Stimulated activated naive CD4-positive, alpha-beta T cell treated with Interleukin-2 at 50 U/mL for 16 hours (primary cell): ENCODE measurements around the gene DCUN1D4.
"Not testable (repeated sequence)": the region's sequence is repeated elsewhere in the genome, so short reads cannot be mapped to it uniquely, and the experiment has no call there.

ENCODE experiments used
- DNase-seq: peaks from one replicate; lab custom pipeline; 2025; lab: John Stamatoyannopoulos, UW

DCUN1D4 gene

GRCh38 chr4:51895158-51895557 lies 52.2 kb downstream of the DCUN1D4 start:
- DNase-seq, result no peak

DNA sequence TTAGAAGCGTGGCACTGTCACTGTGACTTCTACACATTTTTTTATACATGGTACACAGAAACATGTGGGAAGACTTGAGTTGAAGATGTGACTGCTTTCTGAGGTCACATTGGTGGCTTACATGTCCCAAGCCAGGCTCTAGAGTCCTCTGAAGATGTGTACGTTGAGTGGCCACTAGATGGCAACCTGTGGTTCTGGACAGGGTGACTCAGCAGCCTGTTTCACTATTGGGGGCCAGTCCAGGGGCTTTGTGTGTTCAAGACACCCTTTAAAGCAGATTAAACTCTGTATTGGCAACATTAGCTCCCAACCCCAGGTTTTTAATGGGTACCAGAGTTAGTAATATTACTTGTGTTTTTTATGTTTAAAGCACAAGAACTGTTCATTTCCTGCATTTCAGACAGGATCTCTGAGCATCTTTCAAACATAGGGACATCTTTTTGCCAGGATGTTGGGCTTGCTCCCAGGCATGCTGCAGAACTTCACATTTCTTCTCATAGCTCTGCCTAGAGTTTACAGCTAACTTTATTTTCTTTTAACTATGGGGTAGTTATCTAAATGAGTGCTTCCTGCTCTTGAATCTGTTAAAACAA lies 53.0 kb downstream of the DCUN1D4 start:
- DNase-seq, result peak; percentile 15

DNA sequence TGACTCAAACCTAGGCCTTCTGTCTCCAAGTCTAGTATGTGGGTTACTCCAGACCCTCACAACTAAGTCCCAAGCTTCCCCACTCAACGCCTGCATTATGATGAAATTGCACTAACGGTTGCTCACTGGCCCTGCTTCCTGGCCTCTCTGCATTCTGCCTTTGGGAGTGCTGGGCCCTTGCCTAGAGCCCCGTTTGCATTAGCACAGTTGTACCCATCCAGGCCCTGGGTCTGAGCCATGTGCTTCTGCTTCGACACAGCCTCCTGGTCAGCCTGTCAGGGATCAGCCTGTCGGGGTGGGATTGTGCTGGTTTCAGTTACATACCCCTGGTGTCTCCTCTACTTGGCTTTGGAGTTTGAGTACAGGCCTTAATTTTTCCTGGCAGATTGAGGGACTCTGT lies 58.4 kb downstream of the DCUN1D4 start:
- no peak for DNase-seq

DNA sequence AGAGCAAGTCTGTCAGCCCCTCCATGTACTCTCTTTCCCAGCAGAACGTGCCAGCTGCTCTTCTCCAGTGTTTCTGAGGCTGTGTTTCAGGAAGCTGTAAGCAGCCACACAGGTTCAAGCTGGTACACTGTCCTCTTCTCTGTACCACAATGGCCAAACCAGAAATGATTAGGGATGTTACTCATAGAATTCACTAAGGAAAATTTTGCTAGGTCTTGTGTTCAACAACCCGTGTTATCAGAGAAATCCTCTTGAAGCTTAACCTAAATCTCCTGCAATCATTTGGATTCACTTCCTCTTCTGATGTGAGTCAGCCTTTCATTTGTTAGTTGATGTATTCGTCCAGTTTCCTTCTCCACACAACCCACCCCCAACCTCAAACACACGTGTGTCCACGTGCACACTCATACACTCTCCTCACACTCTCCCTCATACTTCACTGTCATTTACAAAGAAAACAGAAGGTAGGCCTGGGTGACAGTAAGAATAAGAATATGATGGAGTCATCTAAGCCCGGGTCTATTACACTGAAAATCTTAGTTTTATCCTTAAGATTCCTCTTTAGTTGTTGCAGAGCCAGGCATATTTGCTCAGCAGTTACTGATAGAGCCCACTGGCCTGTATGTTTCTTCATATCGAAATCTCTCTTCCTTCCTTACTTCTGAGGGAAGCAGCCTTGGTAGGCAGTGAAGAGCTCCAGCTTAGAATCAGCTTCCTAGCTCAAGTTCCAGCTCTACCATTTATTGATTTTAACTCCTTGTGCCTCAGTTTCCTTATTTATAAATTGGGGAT lies 63.4 kb downstream of the DCUN1D4 start:
- DNase-seq, result no peak

DNA sequence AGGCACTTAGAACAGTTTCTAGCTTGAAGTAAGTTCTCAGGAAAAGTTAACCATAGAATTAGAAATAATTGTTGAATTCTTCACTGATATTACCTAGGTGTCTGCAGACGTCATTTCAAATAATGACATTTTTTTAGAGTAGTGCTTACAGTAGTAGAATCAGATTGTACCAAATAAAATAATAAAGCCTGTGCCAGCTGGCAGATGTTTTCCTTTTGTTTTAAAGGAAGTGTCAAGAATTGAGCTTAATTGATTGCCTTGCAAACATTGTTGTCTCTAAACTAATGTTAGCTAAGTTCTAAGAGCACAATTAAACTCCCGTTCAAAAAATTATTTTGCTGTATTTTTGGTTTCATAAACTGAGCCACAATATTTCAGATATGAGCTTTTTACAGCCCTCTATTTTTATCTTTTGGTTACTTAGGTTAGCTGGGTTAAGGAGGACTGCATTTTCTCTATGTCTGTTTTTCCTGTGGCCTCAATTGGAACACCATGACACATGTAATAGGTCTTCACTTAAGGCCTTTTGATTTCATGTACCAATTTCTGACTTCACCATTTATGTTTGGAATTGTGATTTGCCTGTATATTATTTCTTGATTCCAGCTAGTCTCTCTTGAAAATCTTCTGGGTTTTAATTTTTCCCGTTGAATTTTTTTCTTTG lies 64.2 kb downstream of the DCUN1D4 start:
- no peak for DNase-seq

GRCh38 chr4:51909236-51909703 lies 66.3 kb downstream of the DCUN1D4 start:
- no peak for DNase-seq

GRCh38 chr4:51918251-51918650 lies 75.3 kb downstream of the DCUN1D4 start:
- DNase-seq, result no peak

DNA sequence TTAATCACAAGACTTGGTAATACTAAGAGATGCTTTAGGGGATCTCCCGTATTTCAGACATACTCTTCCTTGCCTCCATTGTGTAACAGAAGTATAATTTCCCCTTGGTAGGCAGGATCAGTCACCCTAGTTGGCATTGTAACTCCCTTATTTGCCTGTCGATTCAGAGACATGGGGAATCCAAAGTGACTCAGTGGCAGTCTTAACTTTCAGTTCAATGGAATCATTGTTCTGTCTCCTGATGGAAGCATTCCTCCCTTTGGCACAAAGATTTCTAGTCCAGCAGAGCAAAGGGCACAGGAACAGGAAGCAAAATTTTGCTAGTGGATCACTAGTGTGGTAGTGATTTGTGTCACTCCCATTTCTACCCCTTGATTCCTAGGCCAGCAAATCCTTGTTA lies 80.4 kb downstream of the DCUN1D4 start:
- DNase-seq, result no peak

DNA sequence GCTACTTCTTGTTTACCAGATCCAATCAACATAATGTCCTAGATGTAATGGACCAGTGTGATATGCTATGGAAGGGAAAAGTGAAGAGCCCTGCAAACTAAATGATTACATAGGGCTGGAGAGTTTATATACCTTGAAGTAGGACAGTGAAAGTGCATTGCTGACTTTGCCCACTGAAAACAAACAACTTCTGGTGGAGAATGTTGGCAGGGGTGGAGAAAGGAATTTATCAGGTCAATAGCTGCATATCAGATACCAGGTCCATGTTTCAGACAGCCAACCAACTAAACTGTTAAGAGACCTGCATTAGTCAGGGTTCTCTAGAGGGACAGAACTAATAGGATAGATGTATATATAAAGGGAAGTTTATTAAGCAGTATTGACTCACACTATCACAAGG lies 82.4 kb downstream of the DCUN1D4 start:
- DNase-seq, result no peak

DNA sequence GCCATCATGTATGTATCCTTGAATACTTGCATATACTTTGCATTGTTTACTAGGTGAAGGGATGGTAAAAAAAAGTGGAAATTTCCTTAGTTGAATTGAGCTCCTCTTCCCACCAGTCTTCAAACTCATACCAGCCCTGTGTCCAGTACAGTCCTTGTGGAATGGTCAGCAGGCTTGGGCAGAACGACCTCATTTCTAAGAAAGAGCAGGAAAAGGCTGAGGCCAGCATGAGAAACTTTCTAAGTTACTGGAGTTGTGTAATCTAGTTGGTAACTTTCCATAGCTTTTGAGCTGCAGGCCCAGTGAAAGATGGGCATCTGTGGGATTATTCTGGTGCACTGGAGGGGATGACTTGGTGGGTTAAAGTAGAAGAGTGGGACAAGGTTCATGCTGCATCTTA lies 87.6 kb downstream of the DCUN1D4 start:
- DNase-seq, result no peak

- no peak for DNase-seq
Measured at GRCh38 chr4:51931461-51931860, 88.5 kb downstream of the DCUN1D4 start.

DNA sequence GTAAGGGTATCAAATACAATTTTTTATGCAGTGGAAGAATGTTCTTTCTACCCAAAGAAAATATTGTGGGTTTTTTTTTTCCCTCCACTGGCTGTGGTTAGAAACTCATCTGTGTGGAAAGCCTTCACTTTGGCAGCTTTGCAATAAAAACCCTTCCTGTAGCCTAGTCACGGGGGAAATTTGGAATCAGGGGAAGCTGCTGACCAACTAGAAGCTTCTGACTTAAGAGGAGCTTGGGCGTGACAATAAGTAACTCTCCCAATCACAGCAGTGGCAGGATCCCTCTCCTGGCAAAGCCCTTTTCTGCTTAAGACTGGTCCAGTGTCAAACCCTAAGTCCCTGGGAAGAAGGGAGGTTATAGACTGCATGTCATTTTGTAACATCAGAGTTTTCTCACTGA lies 89.3 kb downstream of the DCUN1D4 start:
- no peak for DNase-seq

DNA sequence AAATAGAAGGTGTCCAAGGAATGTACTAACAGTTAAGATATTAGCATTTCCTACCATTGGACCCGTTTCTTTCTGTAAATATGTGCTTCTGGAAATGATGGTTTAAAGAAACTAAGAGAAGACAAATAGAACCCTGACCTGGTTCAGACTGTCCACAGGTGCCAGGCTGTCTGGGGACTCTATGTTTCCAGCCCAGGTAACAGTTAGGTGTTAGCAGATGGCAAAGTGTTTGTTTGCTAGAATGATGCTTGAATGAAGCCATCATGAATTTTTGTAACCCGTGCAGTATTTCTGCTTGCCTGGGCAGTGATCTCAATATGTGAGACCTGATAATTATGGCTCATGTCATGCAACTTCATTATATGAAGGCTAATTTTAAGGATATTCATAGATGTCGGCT lies 89.7 kb downstream of the DCUN1D4 start:
- no peak for DNase-seq

GRCh38 chr4:51940460-51940859 lies 97.5 kb downstream of the DCUN1D4 start:
- DNase-seq, result not testable (repeated sequence)

- no peak for DNase-seq
Measured at GRCh38 chr4:51942108-51942832, 99.3 kb downstream of the DCUN1D4 start.

GRCh38 chr4:51942833-51943215 lies 99.9 kb downstream of the DCUN1D4 start:
- DNase-seq, result no peak

- no peak for DNase-seq
Measured at GRCh38 chr4:51943221-51943620, 100.3 kb downstream of the DCUN1D4 start.

DNA sequence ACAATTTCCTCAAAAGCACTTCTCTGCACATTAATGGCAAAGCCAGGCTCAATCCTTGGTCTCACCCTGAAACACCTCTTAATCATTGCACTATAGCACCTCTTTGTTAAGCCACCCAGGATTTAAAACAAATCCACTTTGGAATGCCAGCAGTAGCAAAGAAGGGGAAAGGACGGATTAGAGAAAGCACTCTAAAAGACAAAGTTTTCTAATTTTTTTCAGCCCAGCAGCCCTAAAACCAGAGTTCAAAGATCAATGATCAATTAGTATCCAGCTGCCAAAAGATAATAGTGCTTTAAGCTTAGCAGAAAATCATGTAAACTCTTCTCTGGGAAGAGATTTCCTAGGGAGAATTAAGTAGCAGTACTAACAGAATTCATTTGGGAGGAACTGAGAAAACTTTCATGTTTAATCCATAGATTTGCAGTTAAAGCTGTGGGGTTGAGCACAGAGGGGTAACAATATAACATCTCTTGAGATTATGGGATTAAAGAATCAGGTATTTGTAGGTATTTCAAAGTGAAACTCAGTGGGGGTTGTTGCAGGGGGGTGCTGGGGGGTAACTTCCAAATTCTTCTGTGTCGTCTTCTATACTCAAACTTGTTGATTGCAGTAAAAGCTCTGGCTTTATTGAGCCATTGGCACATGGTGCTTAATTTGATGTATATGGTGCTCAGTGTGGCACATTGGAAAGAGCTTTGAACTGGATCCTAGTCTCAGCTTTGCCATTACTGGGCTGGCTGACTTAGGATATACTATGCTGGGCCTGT lies 115.4 kb downstream of the DCUN1D4 start:
- no peak for DNase-seq

DNA sequence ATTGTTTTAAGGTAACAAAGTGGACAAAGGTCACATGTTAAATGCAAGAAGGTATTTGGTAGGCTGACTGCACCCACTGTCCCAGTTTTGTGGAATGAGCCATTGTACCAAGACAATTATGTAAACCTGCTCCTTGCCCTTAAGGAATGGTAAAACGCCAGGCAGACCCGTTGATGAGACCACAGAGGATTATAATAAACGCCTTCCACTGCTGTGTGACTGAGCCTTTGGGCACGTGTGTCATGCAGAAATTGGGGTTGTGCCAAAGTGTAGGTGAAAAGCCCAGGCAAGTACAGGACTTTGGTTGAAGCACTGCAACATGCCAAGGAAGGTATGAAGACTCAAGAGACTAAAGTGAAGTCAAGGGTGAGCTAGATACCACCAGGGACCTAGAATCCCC lies 117.5 kb downstream of the DCUN1D4 start:
- DNase-seq, result no peak

GRCh38 chr4:51963841-51964517 lies 121.0 kb downstream of the DCUN1D4 start:
- DNase-seq, result no peak

DNA sequence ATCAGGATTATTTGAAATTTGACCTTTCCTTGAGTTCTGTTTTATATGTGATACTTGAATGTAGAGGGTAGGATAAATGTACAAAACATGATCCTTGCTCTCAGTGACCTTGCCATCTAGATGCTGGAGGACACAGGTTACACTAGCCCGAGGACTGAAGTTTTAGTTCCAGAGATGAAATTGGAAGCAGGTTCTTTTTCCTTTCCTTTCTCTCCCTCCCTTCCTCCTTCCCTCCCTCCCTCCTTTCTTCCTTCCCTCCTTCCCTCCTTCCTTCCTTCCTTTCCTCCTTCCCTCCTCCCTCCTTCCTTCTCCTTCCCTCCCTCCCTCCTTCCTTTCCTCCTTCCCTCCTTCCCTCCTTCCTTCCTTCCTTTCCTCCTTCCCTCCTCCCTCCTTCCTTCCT lies 122.9 kb downstream of the DCUN1D4 start:
- DNase-seq, result no peak
